HepG2 (cell line): ENCODE results near the gene TNNT3. TPM values are rescaled to one million over a fixed set of nuclear protein-coding genes. Genes with fewer than 3 reads are reported as not detected.

ENCODE experiments used
- ATAC-seq: fragments of 200-7000 bp; cut with Tn5 transposase; 3 replicates; pipeline ENCODE4 v1.9.1; 2020; ENCODE audit warnings: mild to moderate bottlenecking, moderate library complexity
- BruUV-seq: library from RNA; stranded (reverse); fragments of 400-500 nt; replicated peaks from 2 replicates; lab custom pipeline; 2021; lab: Mats Ljungman, UMichigan
- CTCF ChIA-PET: fragments of 300-600 bp; formaldehyde crosslinking; extraction: SDS; loops from one replicate; lab custom pipeline; 2021; ENCODE audit warnings: low total read pairs, inconsistent platforms, low intra/inter-chr PET ratio; lab: Yijun Ruan, JAX
- POLR2A ChIA-PET: fragments of 350-600 bp; sonication (Branson Sonifier 250); formaldehyde crosslinking; loops from one replicate; lab custom pipeline; 2020; ENCODE audit warnings: antibody characterized with exemption, inconsistent platforms; lab: Yijun Ruan, JAX
- DNase-seq: peaks from one replicate; pipeline ENCODE4 v3.0.0-alpha.2; 2015; ENCODE audit warnings: low spot score
- FAIRE-seq: peaks from 3 replicates; lab custom pipeline; 2011; peaks lifted over from hg19 to GRCh38; lab: Jason Lieb, UNC
- H2AFZ ChIP-seq: one replicate; pipeline ENCODE4 v1.6.1; 2011; ENCODE audit warnings: low read length, inconsistent platforms
- H3K27ac ChIP-seq: fragments of 300-600 bp; 3 replicates; pipeline ENCODE4 v1.8.0; 2011; ENCODE audit warnings: mixed run types, mild to moderate bottlenecking, mixed read lengths, low read length, inconsistent platforms; ENCODE audit not compliant: insufficient read depth; ENCODE audit errors: extremely low read length
- H3K27me3 ChIP-seq, 2 experiments: fragments of 200-600 bp in 1 of 2; 2 replicates in 1 of 2; 3 replicates in 1 of 2; pipeline versions ENCODE4 v1.6.0 to v1.8.0; 2011; ENCODE audit warnings: low read length in 2 of 2, mild to moderate bottlenecking in 2 of 2, moderate library complexity in 2 of 2, inconsistent platforms in 1 of 2; ENCODE audit not compliant: insufficient read depth in 2 of 2, control insufficient read depth in 1 of 2
- H3K36me3 ChIP-seq, 2 experiments: fragments of 200-600 bp in 1 of 2; replicated peaks in 1 of 2; 2 replicates in 1 of 2; 3 replicates in 1 of 2; pipeline versions ENCODE4 v1.5.1 to v1.8.0; 2011; ENCODE audit warnings: low read length in 2 of 2, inconsistent platforms in 1 of 2; ENCODE audit not compliant: insufficient read depth in 2 of 2, control insufficient read depth in 1 of 2
- H3K4me1 ChIP-seq: 2 replicates; pipeline ENCODE4 v1.5.1; 2012; ENCODE audit warnings: low read length, inconsistent platforms; ENCODE audit not compliant: insufficient read depth
- H3K4me2 ChIP-seq: 2 replicates; pipeline ENCODE4 v1.6.0; 2011; ENCODE audit warnings: low read depth, low read length, inconsistent platforms
- H3K4me3 ChIP-seq, 3 experiments: fragments of 200-600 bp in 1 of 3; sonication (generic), shearing (Covaris generic) in 1 of 3; replicated peaks in 1 of 3; 2 replicates each; pipeline ENCODE4 v1.5.1; 2011 to 2016; ENCODE audit warnings: low read length in 3 of 3, inconsistent platforms in 2 of 3, low read depth in 2 of 3, mild to moderate bottlenecking in 2 of 3, control low read depth in 1 of 3, mixed read lengths in 1 of 3; ENCODE audit not compliant: insufficient read depth in 1 of 3
- H3K79me2 ChIP-seq: one replicate; pipeline ENCODE4 v1.6.1; 2011; ENCODE audit warnings: low read length, inconsistent platforms; ENCODE audit not compliant: insufficient read depth
- H3K9ac ChIP-seq: 2 replicates; pipeline ENCODE4 v1.6.0; 2011; ENCODE audit warnings: mild to moderate bottlenecking, low read depth, low read length, inconsistent platforms; ENCODE audit not compliant: insufficient read depth
- H3K9me3 ChIP-seq: 2 replicates; pipeline ENCODE4 v1.5.1; 2012; ENCODE audit warnings: mild to moderate bottlenecking, low read length
- H4K20me1 ChIP-seq: 2 replicates; pipeline ENCODE4 v1.6.0; 2011; ENCODE audit warnings: inconsistent platforms, mild to moderate bottlenecking, low read length, moderate library complexity; ENCODE audit not compliant: insufficient read depth
- ETV6 ChIP-seq: sonication (generic); formaldehyde crosslinking; conservative IDR thresholded peaks from 2 replicates; pipeline ENCODE4 v1.4.0; 2020; ENCODE audit warnings: missing genetic modification reagents
- GZF1 ChIP-seq: sonication (generic); formaldehyde crosslinking; IDR thresholded peaks from 2 replicates; pipeline ENCODE4 v1.5.1; 2020; ENCODE audit warnings: mild to moderate bottlenecking, missing genetic modification reagents
- KAT8 ChIP-seq: IDR thresholded peaks from 2 replicates; pipeline ENCODE4 v1.6.1; 2016; ENCODE audit warnings: missing genetic modification reagents, missing compliant biosample characterization
- MAFF ChIP-seq: IDR thresholded peaks from 2 replicates; pipeline ENCODE4 v1.6.1; 2011; ENCODE audit warnings: low read depth, low read length, improper control_type of control experiment
- MAFK ChIP-seq, 2 experiments: IDR thresholded peaks in 1 of 2; conservative IDR thresholded peaks in 1 of 2; 2 replicates each; pipeline ENCODE4 v1.6.1; 2011; ENCODE audit warnings: improper control_type of control experiment in 2 of 2, low read length in 2 of 2
- NR1H2 ChIP-seq: sonication (generic); formaldehyde crosslinking; IDR thresholded peaks from 2 replicates; pipeline ENCODE4 v1.8.1; 2022; ENCODE audit warnings: low read depth, missing genetic modification reagents, borderline replicate concordance
- PCBP1 ChIP-seq: fragments of 200-400 bp; formaldehyde crosslinking; IDR thresholded peaks from 2 replicates; pipeline ENCODE4 v1.6.1; 2017; ENCODE audit warnings: mild to moderate bottlenecking, low read depth, low read length, borderline replicate concordance
- SAFB2 ChIP-seq: sonication (generic); formaldehyde crosslinking; IDR thresholded peaks from 2 replicates; pipeline ENCODE4 v1.5.1; 2020; ENCODE audit warnings: missing genetic modification reagents, low read depth, mild to moderate bottlenecking, borderline replicate concordance
- TCF7 ChIP-seq: sonication (generic); IDR thresholded peaks from 2 replicates; pipeline ENCODE4 v1.6.1; 2016; ENCODE audit warnings: antibody characterized with exemption, low read depth
- THAP8 ChIP-seq: sonication (generic); formaldehyde crosslinking; IDR thresholded peaks from 2 replicates; pipeline ENCODE4 v1.5.1; 2020; ENCODE audit warnings: missing genetic modification reagents, mild to moderate bottlenecking, borderline replicate concordance
- ZFYVE20 ChIP-seq: sonication (generic); formaldehyde crosslinking; IDR thresholded peaks from 2 replicates; pipeline ENCODE4 v1.8.0; 2023; ENCODE audit warnings: low read depth, mild to moderate bottlenecking, moderate library complexity, missing genetic modification reagents, borderline replicate concordance
- ZNF253 ChIP-seq: sonication (generic); formaldehyde crosslinking; IDR thresholded peaks from 2 replicates; pipeline ENCODE4 v1.8.0; 2022; ENCODE audit warnings: mild to moderate bottlenecking, missing genetic modification reagents, borderline replicate concordance
- ZNF549 ChIP-seq: sonication (generic); formaldehyde crosslinking; IDR thresholded peaks from 2 replicates; pipeline ENCODE4 v1.5.0; 2020; ENCODE audit warnings: missing genetic modification reagents
- ZNF788 ChIP-seq: sonication (generic); formaldehyde crosslinking; IDR thresholded peaks from 2 replicates; pipeline ENCODE4 v1.5.0; 2020; ENCODE audit warnings: mild to moderate bottlenecking, missing genetic modification reagents, borderline replicate concordance
- WGBS: methylation state at CpG from one replicate; pipeline ENCODE4 v1.1.6; 2017; ENCODE audit warnings: low lambda C conversion rate; 5-methylcytosine and 5-hydroxymethylcytosine counted together
- in situ Hi-C: cut with HindIII; loops from 2 replicates; pipeline ENCODE4 v1.10.0; 2017; ENCODE audit warnings: low pct_unique_long_range_greater_than_20kb; ENCODE audit not compliant: extremely low pct_ligation_motif_present
- intact Hi-C: fragments of 100-400 bp; cut with micrococcal nuclease; formaldehyde crosslinking; loops from one replicate; pipeline ENCODE4 v1.10.0; 2022; ENCODE audit not compliant: unreplicated experiment
- polyA plus RNA-seq, 8 experiments: library from polyadenylated mRNA; depleted of rRNA in 3 of 8; stranded (reverse) in 7 of 8; unstranded in 1 of 8; fragments of >200 nt; fragmentation: Illumina TruSeq in 4 of 8; extraction: Trizol in 4 of 8; gene quantifications; 2 replicates each; pipeline versions ENCODE4 v1.2.1 to v1.2.3, GENCODE V29; 2011 to 2016; ENCODE audit warnings: low read depth in 4 of 8, missing spikeins in 1 of 8, mixed read lengths in 1 of 8; ENCODE audit not compliant: insufficient read depth in 1 of 8
- total RNA-seq, 5 experiments: library from RNA; depleted of rRNA; stranded (reverse); fragments of >200 nt; fragmentation: Illumina TruSeq; extraction: Trizol; gene quantifications; 2 replicates each; pipeline ENCODE4 v1.2.3, GENCODE V29; 2016; ENCODE audit warnings: low read depth in 1 of 5
- TF ChIP-seq, protein P1 (sequence below): sonication (generic); formaldehyde crosslinking; IDR thresholded peaks from 2 replicates; pipeline ENCODE4 v1.4.0; 2020; ENCODE audit warnings: missing genetic modification reagents, low read depth, mild to moderate bottlenecking, borderline replicate concordance

The TNNT3 gene
- total and polyA plus RNA-seq, 2 of the 13 experiments (the other 11 are each of a cell fraction or from before 2014, with no cell fraction given), result not detected

GRCh38 chr11:1890856-1891830, 28.4 kb upstream of the TNNT3 start:
- Histone ChIP-seq H3K4me3 (no peak overlapping the region), H3K4me2 (no peak overlapping the region), H3K9me3 (no peaks in the 10 kb centered on the region), H4K20me1 (no peaks in the 10 kb centered on the region), H3K27me3 (peaks cover 15 to 57% of the 10 kb centered on the region in 2 experiments), H3K79me2 (no peaks in the 10 kb centered on the region), H3K4me1 (no peaks in the 10 kb centered on the region), H2AFZ (no peak overlapping the region), H3K27ac (no peak overlapping the region), H3K36me3 (no peaks in the 10 kb centered on the region), H3K9ac (no peak overlapping the region)
- ChIA-PET POLR2A (no interaction called here), CTCF (no interaction called here)
- WGBS, result 54% methylated on average over 7 of the region's 34 CpGs
- in situ Hi-C loops, result no loop called here
- intact Hi-C loops, result loop anchor here (1.0 kb wide), 1 partner anchor 26 kb away; no protein-coding TSS in a partner anchor
- FAIRE-seq (no peak), DNase-seq (no peak), ATAC-seq (no peak; the same call in 2 of the 3 replicates)
- no TSS peak for BruUV-seq
- TF ChIP-seq MAFK (conservative IDR thresholded peaks at IDR 0.05 in 1 of 2, IDR thresholded peaks at IDR 0.05 in 1 of 2; ENCODE audit: low read length in 2 of 2), result peak; percentile 74 to 87
- no peak for TF ChIP-seq SAFB2 (CRISPR knock-in tag)
- TF ChIP-seq MAFF, result peak; percentile 65; the same call in 1 of the 2 replicates

DNA sequence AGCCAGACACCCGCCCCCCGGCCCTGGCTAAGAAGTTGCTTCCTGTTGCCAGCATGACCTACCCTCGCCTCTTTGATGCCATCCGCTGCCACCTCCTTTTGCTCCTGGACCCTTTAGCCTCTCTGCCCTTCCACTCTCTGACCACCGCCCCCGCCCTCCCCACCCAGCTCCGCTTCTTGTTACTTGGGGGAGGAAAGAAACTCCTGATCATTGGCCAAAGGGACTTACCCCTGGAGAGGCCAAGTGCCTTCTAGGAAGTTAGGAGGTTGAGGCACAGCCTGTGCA, 27.7 kb upstream of the TNNT3 start, which contains the start of gene PRR33:
PRR33 (minus strand) TSS at position 65 of the 285 bp plus-strand sequence. CDS start 1,311 bp downstream, outside the sequence.
- H3K27ac ChIP-seq, result no peak within 1 kb of the TSS
- ATAC-seq (no peak), FAIRE-seq (no peak), DNase-seq (no peak)
- ChIA-PET POLR2A (no interaction called here), CTCF (no interaction called here)
- no peaks in the 10 kb centered on the region for H3K79me2 ChIP-seq
- H3K4me3 ChIP-seq, result no peak within 1 kb of the TSS
- no peaks in the 10 kb centered on the region for H3K36me3 ChIP-seq
- BruUV-seq, result no TSS peak
- H2AFZ ChIP-seq, result no peak within 1 kb of the TSS
- H3K9me3 ChIP-seq, result no peaks in the 10 kb centered on the region
- H4K20me1 ChIP-seq, result no peaks in the 10 kb centered on the region
- H3K4me2 ChIP-seq, result no peak within 1 kb of the TSS
- no peaks in the 10 kb centered on the region for H3K4me1 ChIP-seq
- no peak within 1 kb of the TSS for H3K9ac ChIP-seq
- peaks cover 15 to 62% of the 10 kb centered on the region in 2 experiments for H3K27me3 ChIP-seq
- WGBS, result 58% methylated on average over 7 of the region's 7 CpGs
- in situ Hi-C loops (no loop called here), intact Hi-C loops (no loop called here)
- TF ChIP-seq PCBP1, result no peak
- no peak for TF ChIP-seq ZNF253 (CRISPR knock-in tag)
- TF ChIP-seq KAT8 (CRISPR knock-in tag), result no peak
- no peak for TF ChIP-seq TCF7
- no peak for TF ChIP-seq THAP8
- TF ChIP-seq ZNF788, result no peak
- TF ChIP-seq, protein P1, sequence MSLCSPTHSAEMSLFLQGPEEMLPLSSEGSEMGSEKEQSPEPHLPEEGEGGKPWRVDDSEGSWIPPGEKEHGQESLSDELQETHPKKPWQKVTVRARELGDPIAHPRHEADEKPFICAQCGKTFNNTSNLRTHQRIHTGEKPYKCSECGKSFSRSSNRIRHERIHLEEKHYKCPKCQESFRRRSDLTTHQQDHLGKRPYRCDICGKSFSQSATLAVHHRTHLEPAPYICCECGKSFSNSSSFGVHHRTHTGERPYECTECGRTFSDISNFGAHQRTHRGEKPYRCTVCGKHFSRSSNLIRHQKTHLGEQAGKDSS (CRISPR knock-in tag), result no peak
- no peak for TF ChIP-seq ZFYVE20 (CRISPR knock-in tag)
- TF ChIP-seq ETV6 (CRISPR knock-in tag), result no peak
- no peak for TF ChIP-seq NR1H2 (CRISPR knock-in tag)
- TF ChIP-seq ZNF549 (CRISPR knock-in tag), result no peak
- no peak for TF ChIP-seq GZF1 (CRISPR knock-in tag)
